NCI-H1417 treated with DMSO at 0.1 percent for 48 hours (cell line): ENCODE results near the gene KASH5.

Experiments
- DNase-seq: peaks from one replicate; lab custom pipeline; 2025; lab: John Stamatoyannopoulos, UW

The KASH5 gene

DNA sequence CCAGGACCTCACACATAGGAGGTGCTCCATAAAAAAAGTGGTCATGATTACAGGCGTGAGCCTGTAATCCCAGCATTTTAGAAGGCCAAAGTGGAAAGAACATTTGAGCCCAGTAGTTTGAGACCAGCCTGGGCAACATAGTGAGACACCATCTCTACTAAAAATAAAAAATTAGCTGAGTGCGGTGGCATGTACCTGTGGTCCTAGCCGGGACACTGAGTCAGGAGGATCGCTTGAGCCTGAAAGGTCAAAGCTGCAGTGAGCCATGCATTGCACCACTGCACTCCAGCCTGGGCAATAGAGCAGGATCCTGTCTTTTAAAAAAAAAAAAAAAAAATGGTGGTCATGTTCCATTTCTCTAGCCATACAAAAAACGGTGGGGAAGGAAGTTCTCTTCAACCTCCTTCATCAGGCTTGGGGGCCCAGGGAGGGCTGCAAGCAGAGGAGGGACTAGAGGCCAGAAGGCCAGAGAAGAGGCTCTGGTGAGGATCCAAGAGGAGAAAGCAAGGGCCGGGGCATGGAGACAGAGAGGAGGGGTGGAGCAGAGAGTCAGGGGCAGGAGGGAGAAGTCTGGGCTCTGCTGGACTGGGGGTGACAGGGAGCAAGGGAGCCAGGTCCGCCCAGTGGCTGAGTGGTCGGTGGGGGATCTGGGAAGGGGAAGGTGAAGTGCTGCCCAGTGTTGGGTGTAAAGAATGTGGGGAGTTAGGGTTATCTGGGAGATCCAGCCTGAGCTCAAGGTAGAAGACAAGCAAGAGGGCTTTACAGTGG, 8.9 kb downstream of the KASH5 start:
- no peak for DNase-seq

DNA sequence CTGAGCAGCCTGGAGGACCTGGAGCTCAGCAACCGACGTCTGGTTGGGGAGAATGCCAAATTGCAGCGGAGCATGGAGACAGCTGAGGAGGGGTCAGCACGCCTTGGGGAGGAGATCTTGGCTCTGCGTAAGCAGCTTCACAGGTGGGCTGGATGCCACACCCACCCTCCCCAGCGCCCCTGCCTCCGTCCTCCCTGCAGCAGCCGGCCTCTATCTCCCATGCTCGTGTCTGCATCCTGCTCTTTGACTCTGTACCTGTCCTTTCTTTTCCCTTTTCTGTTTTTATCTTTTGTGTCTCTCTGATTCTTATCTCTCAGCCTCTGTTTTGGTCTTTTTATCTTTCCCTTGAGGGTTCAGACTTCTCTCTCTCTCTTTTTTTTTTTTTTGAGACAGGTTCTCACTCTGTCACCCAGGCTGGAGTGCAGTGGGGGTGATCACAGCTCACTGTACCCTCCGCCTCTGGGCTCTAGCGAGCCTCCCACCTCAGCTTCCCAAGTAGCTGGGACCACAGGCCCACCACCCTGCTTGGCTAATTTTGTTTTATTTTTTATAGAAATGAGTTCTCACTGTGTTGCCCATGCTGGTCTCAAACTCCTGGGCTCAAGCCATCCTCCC, 10.1 kb downstream of the KASH5 start:
- DNase-seq, result no peak

DNA sequence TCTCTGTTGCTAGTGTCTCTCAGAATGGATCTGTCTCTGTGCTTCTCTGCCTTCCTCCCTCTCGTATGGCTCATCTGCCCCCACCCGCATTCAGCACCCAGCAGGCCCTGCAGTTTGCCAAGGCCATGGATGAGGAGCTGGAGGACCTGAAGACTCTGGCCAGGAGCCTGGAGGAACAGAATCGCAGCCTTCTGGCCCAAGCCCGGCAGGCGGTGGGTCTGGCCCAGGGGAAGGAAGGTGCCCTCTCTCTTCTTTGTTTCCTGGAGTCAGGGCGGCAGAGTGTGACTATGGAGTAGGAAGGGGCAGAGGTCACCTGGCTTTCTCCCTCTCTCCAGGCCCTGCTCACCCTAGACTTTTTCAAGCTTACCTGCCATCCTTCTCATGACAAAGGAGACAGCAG, 10.9 kb downstream of the KASH5 start:
- DNase-seq, result no peak

DNA sequence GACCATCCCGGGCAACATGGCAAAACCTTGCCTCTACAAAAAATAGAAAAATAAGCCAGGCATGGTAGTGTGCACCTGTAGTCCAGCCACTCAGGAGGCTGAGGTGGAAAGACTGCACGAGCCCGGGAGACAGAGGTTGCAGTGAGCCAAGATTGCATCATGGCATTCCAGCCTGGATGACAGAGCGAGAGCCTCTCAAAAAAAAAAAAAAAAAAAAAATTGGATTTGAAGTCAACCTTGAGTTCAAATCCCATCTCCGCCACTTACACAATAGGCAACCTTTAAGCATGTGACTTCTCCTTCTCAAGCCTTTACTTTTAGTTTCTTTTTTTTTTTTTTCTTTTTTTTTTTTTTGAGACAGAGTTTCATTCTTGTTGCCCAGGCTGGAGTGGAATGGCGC, 12.0 kb downstream of the KASH5 start:
- DNase-seq, result no peak

DNA sequence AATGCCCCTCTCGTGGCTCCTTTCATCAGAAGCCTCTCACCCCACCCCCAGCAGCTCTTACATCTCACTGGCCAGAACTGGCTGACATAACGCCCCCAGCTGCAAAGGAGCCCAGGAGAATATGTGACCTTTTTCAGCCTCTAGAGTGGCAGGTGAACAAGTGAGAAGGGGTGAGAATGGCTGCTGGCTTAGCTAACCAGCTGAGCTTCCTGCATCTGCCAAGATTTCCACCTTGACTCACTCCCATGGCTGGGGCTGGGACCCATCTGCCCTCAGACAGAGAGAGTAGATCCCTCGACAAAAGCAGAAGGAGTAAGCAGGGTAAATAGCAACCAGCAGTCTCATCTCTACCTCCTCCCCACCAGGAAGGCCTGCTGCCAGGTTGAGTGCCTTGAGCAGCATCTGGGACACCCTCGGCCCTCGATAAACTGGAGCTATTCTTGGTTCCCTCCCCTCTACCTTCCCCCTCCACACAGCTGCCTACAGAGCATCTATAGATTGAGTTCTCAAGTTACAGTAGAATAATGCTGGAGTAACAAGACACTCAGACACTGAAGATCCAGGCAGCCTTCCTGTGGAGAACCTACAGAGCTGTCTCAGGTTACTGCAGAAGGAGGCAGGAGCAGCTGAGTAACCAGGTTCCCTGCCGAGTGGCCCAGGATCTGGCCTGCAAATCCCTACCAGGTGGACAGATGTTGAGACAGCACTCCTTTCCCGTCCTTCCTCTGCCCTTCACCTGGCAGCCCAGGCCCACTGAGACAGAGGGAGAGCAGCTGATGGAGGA, 15.5 kb downstream of the KASH5 start:
- DNase-seq, result no peak

DNA sequence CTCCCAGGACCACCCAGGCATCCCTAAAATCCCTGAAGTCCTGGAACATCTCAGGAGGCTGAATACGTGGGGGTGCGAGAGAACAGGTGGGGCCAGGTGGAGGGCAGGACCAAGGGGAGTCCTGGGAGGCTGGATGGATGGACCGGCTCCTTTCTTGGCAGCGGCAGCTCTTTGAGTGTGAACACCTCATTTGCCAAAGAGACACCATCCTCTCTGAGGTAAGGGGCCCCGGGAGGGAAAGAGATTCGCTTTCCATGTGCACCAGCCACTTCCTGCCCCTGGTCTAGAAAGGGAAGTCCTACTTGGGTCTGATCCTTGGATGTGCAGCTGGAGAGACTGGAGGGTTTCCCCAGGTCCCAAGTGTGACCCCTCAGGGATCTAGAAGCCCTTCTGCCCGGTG, 19.0 kb downstream of the KASH5 start:
- DNase-seq, result no peak

DNA sequence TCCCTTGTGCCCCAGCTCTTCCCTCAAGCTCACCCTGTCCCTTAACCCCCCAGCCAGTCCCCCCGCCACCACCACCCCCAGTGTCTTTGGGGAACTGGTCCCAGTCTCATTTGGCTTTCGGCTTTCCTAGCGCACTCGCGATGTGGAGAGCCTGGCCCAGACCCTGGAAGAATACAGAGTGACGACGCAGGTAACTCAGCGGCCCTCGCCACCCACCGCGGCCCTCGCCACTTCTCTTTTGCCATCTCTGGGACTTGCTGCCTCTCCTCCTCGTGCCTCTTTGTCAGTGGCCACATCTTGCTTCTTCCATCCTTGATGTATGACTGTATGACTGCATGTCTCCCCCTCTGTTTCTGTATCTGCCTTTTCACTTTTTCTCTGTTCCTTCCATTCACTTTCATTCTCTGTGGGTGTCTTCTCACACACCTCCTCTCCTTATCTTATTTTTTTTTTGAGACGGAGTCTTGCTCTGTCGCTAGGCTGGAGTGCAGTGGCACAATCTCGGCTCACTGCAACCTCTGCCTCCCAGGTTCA, 19.5 kb downstream of the KASH5 start:
- DNase-seq, result no peak

DNA sequence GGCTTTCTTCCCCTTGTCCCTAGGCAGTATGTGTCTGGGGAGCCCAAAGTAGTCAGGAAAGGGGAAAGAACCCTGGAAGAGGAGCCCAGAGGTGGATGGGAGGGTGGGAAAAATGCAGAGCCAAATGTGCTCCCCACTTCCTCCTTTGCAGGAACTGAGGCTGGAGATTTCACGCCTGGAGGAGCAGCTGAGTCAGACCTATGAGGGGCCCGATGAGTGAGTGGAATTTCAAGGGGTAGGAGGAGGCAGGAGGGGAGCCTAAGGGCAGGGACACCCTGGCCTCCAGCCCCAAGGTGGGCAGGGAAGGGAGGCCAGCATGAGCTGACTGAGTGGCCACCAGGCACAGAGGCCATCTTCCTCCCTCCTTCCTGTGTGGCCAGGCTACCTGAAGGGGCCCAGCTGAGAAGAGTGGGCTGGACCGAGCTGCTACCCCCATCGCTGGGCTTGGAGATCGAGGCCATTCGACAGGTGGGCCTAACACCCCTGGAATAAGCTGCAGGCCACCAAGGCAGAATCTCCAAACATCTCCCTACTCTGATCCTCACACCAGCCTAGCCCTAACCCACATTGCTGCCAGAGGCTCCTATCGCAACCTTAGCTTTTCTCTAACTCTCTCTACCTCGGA, 20.9 kb downstream of the KASH5 start:
- no peak for DNase-seq

DNA sequence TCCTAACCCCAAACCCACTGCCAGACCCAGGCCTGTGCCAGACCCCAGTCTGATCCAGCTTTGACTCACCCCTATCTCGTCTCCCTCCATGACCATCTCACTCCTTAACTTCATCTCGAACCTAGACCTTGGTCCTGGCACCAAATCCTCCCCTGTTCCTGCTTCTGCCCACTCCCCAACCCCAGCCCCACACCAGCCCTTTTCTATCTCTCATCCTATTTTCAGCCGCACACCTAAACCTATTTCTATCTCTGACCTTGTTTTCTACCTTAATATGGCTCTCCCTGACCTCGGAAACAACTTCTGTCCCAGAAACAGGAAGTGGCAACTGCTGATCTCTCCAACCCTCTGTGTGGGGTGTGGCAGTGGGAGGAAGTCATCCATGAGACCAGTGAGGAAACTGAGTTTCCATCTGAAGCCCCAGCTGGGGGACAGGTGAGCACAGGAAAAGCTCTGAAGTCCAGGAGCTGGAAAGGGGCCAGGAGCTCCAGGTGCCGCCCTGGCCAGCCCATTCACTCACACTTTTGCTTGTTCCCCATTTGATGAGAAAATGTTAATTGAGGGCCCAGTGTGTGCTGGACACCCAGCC, 21.5 kb downstream of the KASH5 start:
- DNase-seq, result no peak

DNA sequence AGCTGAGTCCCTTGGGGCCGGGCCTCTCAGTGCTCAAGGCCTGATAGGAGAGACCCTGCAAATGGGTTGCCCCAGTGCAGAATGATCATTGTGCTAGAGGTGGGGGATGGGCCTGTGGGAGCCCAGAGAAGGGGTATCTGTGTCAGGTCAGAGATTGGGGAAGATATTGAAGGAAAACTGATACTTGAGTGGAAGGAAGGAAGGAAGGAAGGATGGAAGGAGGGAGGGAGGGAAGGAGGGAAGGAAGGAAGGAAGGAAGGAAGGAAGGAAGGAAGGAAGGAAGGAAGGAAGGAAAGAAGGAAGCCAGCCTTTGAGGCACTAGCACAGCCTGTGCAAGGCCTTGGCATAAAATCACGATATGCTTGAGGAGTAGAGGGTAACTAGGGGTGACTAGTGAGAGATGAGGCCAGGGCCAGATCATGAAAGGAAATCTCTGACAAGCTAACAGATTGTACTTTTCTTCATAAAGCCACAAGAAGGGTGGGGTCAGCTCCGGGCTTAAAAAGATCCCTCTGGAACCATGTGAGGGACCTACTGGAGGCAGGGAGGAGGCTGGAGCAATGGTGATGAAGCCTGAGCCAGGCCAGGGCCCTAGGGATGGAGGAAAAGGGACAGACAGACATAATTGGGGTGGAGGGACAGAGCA, 23.8 kb downstream of the KASH5 start:
- no peak for DNase-seq

DNA sequence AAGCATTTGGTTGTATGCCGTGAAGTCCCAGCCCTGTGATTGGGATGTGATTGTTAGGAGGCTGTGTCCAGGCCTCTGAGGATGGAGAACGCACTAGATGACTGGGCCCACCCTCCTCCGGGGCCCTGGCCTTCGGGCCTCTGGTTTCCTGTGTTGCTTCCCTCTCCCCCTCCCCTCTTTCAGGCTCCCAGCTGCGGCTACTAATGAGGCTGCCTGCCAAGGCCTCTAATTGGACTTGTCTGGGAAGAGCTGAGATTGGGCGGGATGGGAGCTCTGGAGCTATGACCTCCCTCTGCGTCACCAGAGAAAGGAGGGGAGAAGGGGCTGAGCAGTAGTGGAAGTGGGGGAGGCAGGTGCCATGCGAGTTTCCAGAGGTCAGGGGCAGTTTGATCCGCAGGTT, 25.3 kb downstream of the KASH5 start:
- no peak for DNase-seq

DNA sequence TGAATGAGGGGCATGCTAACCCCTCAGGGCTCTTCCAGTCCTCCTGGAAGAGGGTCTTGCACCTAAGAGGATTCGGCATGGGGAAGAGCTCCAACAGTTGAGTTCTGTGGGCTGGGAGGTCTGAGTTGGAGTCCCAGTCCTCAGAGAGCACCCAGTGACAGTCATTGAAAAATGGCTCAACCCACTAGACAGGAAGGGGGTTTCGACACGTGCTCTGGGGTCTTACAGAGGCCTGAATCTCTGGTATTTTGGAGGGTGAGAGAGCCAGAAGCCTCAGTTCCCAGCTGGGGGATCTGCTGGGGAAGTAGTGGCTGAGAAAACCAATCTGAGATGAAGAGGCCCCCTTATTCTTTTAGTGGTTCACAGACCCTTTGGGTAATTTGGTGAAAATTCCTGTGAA, 26.2 kb downstream of the KASH5 start:
- DNase-seq, result no peak

DNA sequence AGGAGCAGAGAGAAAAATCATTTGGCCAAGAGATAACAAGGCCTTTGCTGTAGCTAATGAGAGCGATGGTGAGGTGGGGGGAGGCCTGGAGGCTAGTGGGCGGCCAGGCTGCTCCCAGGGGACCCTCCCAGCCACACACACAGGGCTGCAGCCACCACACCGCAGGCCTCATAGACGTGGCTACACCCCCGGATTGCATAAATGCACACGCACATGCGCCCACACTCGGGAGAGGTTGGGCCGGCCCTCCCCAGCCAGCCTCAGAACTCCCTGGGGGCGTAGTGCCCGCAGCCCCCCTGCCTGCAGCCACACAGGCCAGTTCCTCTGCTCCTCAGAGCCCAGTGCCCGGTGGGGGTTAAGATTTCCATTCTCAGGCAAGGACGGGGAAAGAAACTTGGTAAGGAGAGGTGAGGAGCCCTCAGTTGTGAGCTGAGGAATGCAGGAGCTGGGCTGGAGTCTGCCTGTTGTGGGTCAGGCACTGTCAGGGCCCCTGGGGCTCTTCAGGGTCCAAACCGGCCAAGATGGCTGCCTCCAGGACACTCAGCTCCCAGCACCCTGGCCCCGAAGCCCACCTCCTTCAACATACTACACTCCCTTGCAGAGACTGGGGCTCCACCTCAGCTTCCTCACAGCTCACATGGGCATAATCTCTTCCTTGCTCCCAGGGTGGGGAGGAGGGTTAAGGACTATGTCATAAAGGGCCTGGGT, 27.2 kb downstream of the KASH5 start:
- DNase-seq, result no peak

DNA sequence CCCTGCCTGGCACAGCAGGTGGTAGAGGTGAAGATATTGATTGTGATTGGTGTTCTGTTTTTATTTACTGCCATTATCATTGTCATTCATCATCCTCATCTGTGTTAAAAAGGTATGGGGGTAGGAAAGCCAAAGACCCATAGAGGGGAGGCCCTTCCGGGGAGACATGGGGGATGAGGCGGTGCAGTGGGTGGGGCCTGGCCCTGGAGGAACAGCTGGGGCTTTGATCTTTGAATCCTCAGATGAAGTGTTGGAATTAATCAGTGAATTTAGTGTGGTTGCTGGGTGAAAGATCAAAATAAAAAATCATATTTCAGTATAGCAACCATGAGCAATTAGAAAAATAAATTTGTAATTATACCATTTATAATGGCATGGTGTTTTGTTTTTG, 27.8 kb downstream of the KASH5 start:
- DNase-seq, result no peak

DNA sequence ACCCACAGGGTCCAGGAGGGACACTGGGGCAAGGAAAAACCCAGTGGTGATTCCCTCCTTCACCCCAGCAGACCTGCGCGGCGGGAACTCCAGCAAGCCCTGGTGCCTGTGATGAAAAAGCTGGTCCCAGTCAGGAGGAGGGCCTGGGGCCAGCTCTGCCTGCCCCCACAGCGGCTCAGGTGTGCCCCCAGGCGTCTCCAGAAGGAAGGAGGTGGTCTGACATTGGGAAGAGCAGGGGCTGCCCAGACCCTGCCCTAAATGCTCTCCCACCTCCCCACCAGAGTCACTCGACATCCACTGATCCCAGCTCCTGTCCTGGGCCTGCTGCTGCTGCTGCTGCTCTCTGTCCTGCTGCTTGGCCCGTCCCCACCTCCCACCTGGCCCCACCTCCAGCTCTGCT, 29.0 kb downstream of the KASH5 start:
- DNase-seq, result no peak

DNA sequence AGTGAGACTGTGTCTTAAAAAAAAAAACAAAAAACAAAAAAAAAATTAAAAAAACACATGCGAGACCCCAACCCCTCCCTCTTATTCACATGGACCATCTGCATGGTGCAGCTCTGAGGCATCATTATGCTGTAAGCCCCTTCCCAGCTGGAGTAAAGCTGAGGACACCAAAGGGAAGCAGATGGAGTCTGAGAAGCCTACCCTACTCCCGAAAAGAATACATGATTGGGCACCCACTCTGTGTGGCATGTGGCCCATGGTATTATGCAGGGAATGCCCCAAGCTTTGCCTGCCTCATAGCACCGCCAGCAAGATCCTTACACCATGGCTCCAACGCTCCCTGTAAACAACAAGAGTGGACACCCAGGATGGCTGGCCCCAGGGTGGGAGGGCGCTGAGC, 30.5 kb downstream of the KASH5 start:
- DNase-seq, result no peak

DNA sequence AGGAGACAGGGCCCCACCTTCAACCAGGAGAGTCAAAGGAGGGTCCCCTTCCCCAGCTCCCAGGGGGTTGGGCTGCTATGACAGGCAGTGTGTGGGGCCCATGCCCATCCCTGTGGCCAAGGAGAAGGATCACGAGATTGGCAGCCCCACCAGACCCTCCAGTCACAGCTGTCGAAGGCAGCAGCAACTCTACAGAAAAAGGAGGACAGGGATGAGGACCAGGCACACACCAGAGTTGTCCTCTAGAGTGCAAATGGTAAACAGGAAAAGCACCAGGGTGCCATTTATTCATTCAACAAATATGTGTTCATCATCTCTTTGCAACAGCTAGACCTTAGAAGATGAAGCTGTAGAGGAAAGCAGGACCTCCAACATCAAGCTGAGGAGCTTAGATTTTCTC, 31.1 kb downstream of the KASH5 start:
- DNase-seq, result no peak

DNA sequence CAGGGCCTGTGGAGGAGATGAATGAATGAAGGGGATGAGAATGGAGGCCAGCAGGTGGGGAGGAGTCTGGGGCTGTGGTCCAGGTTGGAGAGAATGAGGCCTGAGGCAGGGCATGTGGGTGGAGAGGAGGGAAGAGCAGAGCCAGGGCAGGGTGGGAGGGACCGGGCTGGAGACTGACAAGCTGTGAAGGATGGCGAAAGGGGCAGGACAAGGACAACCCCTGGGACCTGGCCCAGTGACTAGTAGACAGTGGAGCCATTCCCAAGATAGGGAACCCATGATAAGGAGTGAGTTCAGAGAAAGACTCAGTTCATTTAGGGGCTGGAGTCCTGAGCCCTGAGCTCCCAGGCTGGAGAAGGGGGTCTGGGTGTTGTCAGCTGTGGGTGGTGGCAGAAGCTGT, 32.2 kb downstream of the KASH5 start:
- DNase-seq, result no peak

DNA sequence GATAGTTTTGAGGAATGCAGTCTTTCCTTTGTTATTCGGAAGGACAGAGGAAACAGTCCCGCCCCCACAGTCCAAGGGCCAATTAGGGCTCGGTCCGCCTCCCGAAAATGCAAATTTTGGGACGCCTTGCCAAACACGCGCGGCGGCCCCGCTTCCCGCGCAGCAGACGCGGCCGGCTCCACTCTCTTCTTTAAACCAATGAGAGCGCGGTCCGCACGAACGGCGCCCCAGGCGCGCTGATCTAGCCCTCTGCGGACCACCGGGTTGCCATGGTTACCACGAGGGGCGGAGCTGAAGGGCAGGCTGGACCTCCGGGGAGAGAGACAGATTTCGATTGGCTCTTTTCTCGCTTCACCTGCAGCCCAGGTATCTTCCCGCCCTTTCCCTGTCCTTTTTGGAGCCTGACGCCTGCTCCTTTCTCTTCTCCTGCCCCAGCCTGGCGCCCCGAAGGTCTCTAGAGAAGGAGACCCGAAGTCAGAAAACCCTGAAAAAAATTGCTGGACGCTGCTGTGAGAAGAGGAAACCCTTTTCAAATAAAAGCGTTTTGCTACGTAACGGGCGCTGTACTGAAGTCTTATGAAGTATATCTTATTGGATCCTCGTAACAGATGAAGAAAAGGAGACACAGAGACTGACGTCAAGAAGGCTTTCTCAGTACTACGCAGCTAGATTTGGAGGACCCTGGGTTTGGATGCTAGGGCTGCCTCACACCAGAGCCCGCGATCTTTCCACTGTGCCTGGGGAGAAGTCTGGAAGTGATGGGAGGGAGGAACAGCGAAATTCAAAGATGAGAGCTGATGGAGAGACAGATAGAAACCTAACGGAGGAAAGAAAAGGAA, 33.2 kb downstream of the KASH5 start:
- no peak for DNase-seq

DNA sequence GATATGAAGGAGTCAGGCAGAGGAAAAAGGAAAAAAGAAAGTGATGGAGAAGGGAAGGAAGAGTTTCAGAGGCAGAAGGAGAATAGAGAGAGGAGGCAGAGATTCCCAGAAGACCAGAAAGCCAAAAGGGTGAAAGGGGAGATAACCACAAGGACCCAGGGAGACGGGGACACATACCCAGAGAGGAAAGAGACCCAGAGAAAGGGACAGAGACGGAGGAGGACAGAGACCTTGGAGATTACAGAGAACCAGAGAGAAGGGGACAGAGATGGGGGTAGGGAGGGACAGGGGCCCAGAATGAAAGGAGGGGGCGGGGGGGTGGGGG, 33.8 kb downstream of the KASH5 start:
- DNase-seq, result no peak
